Measurements from ENCODE around the gene GSG1L.
"Not testable (repeated sequence)": the region's sequence is repeated elsewhere in the genome, so short reads cannot be mapped to it uniquely, and the experiment has no call there.

GSG1L gene

GRCh38 chr16:27760789-27761176, 302.7 kb downstream of the GSG1L start:
- no peak for DNase-seq (ENCODE audit: low read depth in 1 of 2, low spot score in 1 of 2)

GRCh38 chr16:27759967-27760788, 303.3 kb downstream of the GSG1L start:
- DNase-seq (ENCODE audit: low read depth in 1 of 2, low spot score in 1 of 2): no peak

GRCh38 chr16:27759301-27759871, 304.1 kb downstream of the GSG1L start:
- DNase-seq (ENCODE audit: low read depth in 1 of 2, low spot score in 1 of 2): no peak

GRCh38 chr16:27758544-27758943, 305.0 kb downstream of the GSG1L start:
- no peak for DNase-seq (ENCODE audit: low read depth in 1 of 2, low spot score in 1 of 2)

- DNase-seq (ENCODE audit: low read depth in 1 of 2, low spot score in 1 of 2): no peak
These were observed 307.1 kb downstream of the GSG1L start for GRCh38 chr16:27756206-27756970.

- no peak for DNase-seq (ENCODE audit: low read depth in 1 of 2, low spot score in 1 of 2)
These were observed 308.5 kb downstream of the GSG1L start for GRCh38 chr16:27754788-27755690.

- no peak for DNase-seq (ENCODE audit: low read depth in 1 of 2, low spot score in 1 of 2)
These were observed 310.0 kb downstream of the GSG1L start for GRCh38 chr16:27753563-27753962.

DNA sequence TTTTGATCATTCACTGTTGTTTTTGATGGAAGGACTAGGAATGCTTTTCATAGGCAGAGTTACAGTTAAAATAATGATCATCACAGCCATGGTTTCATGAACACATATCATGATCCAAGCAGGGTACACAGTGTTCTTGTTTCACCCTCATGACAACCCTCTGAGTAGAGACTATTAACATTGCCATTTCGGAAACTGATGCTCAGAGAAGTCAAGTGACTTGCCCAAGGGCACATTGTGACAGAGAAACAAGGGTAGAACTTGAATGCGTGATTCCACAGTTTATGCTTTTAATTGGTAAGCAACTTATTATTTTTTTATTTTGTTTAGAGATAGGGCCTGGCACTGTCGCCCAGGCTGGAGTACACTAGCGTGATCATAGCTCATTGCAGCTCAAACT, 311.3 kb downstream of the GSG1L start:
- DNase-seq (ENCODE audit: low read depth in 1 of 2, low spot score in 1 of 2): no peak

- no peak for DNase-seq (ENCODE audit: low read depth in 1 of 2, low spot score in 1 of 2)
These were observed 311.8 kb downstream of the GSG1L start for GRCh38 chr16:27751676-27752075.

DNA sequence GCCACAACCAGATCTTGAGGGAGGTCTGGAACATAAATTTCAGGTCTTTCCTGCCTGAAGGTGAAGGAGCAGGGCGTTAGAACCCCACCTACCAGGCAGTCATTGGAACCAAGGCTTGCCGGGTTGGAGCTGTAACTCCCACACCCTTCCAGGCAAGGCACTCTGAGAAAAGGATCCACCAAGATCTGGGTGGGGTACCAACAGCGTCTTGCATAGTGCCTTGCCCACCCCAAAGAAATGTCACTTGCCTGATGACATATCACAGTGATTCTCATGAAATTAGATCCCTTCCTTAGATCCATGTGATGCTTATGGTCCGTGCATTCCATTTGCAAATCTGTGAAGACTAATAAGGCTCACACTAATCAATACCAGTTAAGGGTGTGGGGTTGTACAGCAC, 312.3 kb downstream of the GSG1L start:
- DNase-seq (ENCODE audit: low read depth in 1 of 2, low spot score in 1 of 2): no peak

GRCh38 chr16:27749946-27750345, 313.6 kb downstream of the GSG1L start:
- DNase-seq (ENCODE audit: low read depth in 1 of 2, low spot score in 1 of 2): no peak

- no peak for DNase-seq (ENCODE audit: low read depth in 1 of 2, low spot score in 1 of 2)
These were observed 314.0 kb downstream of the GSG1L start for GRCh38 chr16:27749547-27749875.

DNA sequence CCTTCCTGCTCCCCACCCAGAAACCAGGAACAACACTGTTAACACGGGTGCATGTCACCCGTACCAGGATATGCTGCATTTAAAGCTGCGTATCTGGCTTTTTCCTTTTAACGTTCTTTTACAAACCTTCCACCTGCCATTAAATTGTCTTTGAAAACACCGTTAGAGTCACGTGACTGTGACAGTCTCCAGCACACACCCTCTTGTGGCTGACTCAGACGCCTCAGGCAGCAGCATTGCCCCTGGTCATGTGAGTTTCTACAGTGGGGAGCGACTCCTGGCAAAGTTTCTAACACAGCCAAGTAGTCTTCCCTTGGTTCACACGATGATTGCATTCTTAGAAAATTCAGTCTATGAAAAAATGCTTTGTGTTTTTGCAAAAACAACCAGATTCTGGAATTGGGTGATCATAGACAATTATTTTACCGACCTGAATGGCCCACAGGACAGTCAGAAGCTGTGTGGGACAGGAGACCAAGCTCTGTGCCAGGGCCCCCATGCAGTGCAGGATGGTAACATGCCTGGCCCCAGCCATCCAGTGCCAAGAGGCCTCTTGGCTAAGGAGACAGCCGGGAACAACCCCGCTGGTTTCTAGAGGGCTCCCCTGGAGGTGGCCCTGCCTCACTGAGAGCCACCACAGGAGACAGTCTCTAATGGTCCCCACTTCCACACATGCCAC, 314.5 kb downstream of the GSG1L start:
- DNase-seq (ENCODE audit: low read depth in 1 of 2, low spot score in 1 of 2): no peak

- no peak for DNase-seq (ENCODE audit: low read depth in 1 of 2, low spot score in 1 of 2)
These were observed 315.6 kb downstream of the GSG1L start for GRCh38 chr16:27747946-27748345.

DNA sequence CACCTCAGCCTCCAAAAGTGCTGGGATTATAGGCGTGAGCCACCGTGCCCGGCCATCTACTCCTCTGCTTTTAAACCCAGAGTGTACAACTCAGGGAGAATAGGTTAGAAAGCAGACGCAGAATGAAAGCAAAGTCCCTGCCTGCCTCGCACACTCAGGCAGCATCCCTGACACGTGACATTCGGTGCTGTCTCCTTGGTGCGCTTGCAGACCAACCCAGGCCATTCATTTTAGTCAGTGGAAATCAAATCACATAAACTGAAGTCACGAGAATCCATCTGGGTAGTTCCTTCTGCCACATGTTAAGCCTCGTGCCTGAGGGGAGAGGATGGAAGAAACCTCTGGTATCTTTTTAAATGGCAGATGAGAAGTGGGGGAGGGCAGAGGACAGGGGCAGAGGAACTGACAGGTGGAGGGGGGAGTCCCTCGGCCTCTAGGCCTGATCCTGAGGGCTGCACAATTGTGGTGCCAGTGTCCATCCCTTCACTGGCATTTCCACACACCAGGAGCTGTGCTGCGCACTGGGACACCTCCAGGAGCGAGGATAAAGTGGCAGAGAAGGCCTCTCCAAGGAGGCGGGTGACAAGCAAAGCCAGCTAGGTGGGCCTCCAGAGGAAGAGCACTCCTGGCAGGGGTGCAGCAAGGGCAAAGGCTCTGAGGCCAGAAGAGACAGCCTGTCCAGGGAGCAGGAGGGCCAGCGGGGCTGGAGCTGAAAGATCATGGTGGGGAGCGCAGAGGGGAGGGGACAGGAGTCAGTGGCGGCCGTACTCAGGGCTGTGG, 317.2 kb downstream of the GSG1L start:
- no peak for DNase-seq (ENCODE audit: low read depth in 1 of 2, low spot score in 1 of 2)

- no peak for DNase-seq (ENCODE audit: low read depth in 1 of 2, low spot score in 1 of 2)
These were observed 318.2 kb downstream of the GSG1L start for GRCh38 chr16:27745348-27745747.

GRCh38 chr16:27743963-27744362, 319.6 kb downstream of the GSG1L start:
- no peak for DNase-seq (ENCODE audit: low read depth in 1 of 2, low spot score in 1 of 2)

GRCh38 chr16:27743001-27743400, 320.5 kb downstream of the GSG1L start:
- DNase-seq (ENCODE audit: low read depth in 1 of 2, low spot score in 1 of 2): not testable (repeated sequence)

DNA sequence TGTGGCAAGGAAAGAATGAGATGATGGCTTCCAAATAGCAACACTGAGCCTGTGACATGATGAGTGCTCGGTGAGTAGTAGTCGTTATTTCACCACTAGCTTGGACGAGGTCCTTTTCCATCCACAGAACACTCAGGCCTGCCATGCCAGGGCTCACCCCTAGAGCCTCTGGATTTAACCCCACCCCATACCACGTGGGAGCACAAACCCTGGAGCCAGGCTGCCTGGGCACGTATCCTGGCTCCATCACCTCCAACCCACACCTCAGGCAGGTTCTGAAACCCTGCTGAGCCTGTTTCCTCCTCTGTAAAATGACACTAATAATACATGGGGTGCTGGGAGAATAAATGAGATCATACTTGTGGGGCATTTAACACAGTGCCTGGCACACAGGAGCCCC, 321.2 kb downstream of the GSG1L start:
- DNase-seq (ENCODE audit: low read depth in 1 of 2, low spot score in 1 of 2): no peak
